Embryonic facial prominence (tissue), 1 donor: ENCODE measurements around the gene CRADD.

ENCODE experiments used
- DNase-seq: peaks from one replicate; pipeline ENCODE4 v3.0.0-alpha.2; 2016; ENCODE audit errors: extremely low spot score

The CRADD gene

GRCh38 chr12:93671044-93671443 is 6.1 kb upstream of the CRADD start:
- no peak for DNase-seq

GRCh38 chr12:93673084-93673483 is 4.1 kb upstream of the CRADD start:
- DNase-seq: no peak

DNA sequence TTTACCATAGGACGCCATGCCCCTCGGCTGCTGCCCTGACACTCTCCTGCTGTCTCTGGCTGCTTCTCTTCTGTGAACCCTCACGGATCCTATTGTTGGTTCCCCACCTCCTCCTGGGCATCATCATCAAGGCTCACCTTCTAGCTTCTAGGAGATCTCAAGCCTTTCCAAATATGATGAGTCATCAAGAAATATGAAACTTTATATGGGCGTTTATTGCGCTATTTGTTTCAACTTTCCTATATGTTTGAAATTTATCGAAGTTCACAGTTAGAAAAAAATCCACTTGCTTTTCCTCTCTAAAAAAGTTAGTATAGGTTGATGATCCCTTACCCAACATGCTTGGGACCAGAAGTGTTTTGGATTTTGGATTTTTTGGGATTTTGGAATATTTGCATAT is 2.8 kb upstream of the CRADD start:
- no peak for DNase-seq

DNA sequence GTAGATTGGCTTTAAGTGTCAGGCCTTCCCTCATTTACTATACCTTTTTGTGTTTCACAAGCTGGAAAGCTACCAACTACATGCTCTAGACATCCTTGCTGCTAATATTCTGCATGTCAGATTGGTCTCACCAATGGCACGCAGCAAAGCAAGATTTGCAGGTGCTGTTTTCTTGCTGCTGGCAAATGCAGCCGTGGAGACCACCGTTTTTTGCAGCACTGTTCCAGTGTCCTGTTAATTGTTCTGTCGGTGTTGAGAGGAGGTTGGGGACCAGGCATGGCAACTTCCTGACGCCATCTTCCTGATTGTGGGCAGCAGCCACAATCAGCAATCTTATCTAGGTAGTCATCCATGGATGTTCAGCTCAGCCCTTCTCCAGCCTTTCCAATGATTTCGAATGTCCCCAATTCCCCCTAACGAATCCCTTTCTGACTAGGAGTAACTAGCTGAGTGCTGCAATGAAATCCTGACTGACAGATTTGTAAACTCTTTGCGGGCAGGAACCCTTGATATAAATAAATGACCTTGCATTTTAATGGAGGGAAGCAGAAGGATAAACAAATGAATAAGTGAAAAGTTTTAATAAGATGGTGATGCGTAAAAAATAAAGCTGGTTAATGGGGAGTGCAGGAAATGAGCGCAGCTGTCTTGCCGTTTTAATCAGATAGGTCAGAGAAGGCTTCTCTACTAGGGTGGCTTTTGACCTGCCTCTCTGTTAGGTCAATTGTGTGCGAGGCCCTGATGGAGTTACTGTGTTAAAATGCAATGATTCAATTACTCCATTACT is 574 bp upstream of the CRADD start:
- no peak for DNase-seq

DNA sequence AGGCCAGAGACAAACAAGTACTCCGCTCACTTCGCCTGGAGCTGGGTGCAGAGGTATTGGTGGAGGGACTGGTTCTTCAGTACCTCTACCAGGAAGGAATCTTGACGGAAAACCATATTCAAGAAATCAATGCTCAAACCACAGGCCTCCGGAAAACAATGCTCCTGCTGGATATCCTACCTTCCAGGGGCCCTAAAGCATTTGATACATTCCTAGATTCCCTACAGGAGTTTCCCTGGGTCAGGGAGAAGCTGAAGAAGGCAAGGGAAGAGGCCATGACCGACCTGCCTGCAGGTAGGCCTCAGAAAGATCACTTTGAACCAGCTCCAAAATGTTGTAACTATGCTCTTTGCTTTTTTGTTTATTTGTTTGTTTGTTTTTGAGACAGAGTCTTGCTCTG is 1.6 kb downstream of the CRADD start:
- no peak for DNase-seq

DNA sequence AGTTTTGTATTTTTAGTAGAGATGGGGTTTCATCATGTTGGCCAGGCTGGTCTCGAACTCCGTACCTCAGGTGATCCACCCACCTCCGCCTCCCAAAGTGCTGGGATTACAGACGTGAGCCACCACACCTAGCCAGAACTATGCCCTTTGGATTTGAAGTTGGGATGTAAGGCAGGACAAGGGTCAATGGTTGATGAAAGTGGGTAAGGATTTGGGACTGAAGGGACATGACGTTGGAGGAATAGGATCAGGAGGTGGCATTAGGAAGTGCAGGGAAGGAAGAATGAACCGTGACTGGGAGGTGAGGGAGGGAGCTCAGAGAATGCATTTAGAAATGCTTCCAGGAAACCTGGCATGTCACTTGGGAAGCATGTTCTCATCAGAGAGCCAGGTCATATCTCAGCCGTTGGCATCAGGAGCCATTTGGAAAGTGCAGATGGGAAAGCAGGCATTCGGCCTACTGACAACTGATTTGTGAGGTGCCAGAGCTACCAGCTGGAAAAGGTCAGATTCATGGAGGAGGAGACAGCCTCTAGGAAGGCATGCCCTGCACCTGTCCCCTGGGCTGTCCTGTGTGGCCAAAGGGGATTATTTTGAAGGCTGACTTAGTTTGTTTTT is 2.2 kb downstream of the CRADD start:
- DNase-seq: no peak

GRCh38 chr12:93680006-93680405 is 2.8 kb downstream of the CRADD start:
- no peak for DNase-seq

DNA sequence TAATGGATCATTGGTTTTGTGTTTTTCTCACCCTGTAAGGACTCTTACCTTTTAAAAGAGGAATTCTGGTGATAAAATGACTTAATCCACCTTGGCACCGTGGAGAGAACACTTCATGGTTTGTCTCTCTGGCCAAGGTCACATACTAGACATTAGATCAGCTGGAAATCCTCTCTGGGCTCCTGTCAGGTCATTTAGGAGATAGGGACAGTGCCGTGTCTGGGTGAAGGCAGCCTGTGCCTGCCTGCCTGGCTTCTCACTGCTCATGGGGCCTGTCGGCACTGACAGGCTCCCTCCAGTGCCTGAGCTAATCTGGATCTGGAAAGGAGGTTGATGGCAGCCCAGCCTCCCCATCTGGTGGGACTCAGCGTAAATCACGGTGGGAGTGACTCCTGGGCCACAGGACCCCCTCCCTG is 5.7 kb downstream of the CRADD start:
- DNase-seq: no peak

DNA sequence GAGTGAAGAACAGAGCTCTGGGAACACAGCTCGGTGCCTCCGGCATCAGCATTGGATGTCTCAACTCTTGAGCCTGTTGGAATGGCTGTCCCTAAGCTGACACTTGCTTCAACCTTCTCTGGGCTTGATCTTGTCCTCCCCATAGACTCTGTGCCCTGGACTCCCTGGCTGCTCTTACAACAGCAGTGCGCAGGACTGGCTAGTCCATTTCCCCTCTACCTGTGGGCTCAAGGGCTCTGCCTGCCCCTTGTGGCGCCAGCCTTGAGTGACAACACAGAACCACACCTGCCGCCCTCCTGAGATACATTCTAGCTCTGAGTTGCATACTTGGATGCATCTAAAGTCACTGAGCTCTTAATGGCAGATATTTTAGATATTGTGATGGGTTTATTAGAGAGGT is 6.2 kb downstream of the CRADD start:
- DNase-seq: no peak

DNA sequence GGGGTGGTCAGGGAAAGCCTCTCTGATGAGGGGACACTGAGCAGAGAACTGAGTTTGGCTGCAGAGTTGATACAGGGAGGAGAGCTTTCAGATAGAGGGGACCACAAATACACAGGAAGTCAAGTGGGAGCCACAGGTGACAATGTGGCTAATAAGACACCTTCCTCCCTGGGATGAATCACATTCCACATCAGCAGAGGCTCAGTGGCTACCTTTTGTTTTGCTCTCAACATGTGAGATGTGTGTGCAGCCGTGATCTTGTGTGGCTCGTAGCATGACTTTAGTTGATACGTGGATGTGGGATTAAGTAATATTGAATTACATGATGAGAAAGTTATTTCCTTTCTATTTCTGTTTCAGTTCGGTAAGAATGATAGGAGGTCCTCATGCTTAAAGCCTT is 7.5 kb downstream of the CRADD start:
- DNase-seq: no peak

- DNase-seq: no peak
Observed at GRCh38 chr12:93686572-93687356, 9.6 kb downstream of the CRADD start.

- DNase-seq: peak; percentile 30
Observed at GRCh38 chr12:93689076-93689834, 12.1 kb downstream of the CRADD start.

GRCh38 chr12:93696462-93696861 is 19.3 kb downstream of the CRADD start:
- no peak for DNase-seq

DNA sequence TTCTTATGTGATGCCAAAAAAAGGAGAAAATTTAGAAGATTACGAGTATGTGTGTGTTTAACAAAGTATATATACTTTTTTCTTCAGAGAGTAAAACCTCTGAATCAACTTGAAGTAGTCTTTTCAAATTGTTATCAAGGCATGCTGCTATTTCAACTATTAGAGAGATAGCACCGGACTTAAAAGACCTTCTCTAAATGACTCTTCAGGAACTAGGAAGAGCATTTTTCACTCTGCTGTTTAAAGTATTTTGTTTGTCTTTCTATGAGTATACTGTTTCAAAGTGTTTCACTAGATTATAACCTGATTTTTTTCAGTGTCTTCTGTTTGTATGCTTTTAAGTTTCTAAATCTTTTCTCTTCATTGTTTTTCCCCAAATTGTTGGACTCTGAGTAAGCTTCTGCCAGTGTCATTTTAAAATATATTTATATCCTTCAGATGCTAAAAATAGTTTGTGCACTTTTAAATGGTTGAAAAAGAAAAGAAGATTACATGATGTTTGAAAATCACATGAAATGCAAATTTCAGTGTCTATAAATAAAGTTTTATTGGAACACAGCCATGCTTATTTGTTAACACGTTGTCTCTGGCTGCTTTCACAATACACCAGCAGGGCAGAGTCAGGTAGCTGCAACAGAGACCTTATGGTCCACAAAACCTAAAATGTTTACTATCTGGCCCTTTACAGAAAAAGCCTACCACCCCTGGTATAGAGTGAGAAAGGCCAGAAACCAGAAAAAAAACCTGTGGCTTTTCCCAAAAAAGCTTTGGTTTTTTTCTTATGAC is 21.3 kb downstream of the CRADD start:
- DNase-seq: no peak

DNA sequence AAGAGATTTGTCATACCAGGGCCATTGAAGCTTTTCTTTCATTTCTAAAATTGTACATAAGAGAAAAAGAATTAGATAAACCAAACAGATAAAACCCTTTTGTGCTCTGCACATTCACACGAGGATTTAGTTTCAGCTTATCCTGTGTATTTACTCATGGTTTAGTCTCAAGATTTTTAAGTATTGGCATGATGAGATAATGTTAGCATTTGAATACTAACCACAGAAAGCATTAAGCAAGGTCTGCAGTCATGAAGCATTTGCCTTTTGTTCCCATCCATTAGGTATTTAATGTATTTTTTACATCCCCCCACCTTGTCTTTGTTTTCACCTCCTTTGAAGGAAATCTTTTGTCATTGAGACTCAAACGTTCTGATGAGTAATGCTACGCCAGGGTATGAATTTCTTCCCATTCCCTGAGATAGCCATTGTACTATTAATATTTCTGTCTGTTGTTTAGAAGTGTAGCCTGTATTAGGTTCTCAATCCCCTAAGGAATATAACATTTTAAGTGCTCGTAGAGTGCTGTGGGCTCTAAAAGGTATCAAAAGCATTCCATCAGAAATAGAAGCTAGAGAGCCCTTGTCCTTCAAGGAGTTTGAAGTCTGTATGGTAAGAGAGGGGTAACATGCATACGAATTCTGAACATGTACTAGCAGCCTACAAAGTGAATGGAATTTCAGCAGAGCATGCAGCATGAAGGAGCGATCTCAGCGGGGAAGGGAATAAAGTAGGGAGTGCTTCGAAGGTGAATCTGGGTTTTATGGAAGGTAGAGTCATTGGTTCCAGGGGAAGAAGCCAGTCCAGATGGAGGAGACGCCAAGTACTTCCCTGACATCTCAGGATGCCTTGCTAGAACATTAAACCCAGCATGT is 22.3 kb downstream of the CRADD start:
- DNase-seq: no peak

GRCh38 chr12:93702707-93703315 is 25.6 kb downstream of the CRADD start:
- no peak for DNase-seq

DNA sequence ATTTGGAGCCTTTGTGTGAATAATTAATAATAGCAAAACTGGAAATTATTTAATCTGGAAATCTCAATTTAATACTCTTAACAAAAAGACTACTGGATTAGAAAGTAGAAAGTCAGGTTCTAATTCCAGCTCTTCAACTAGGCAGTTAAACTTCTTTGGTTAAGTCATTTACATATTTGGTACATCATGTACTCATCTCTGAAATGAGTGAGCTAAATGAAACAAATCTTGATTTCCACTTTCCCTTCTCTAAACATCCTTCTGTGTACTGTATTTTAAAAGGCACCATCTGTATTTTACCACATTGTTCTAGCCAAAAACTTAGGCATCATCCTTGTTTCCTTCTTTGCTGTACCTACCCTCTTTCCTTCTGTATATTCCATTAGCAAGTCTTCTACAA is 26.9 kb downstream of the CRADD start:
- no peak for DNase-seq

- DNase-seq: no peak
Observed at GRCh38 chr12:93704625-93705024, 27.4 kb downstream of the CRADD start.

- no peak for DNase-seq
Observed at GRCh38 chr12:93705237-93705636, 28.1 kb downstream of the CRADD start.

- no peak for DNase-seq
Observed at GRCh38 chr12:93706387-93706786, 29.2 kb downstream of the CRADD start.
